Activated effector memory CD4-positive, alpha-beta T cell treated with anti-CD3 and anti-CD28 coated beads, Interleukin-2, amount 50 U/mL, for 16 hours (primary cell): ENCODE data around the gene ATF7.

Source experiments
- DNase-seq: peaks from one replicate; pipeline ENCODE4 v3.0.0-alpha.2; 2020

The ATF7 gene

DNA sequence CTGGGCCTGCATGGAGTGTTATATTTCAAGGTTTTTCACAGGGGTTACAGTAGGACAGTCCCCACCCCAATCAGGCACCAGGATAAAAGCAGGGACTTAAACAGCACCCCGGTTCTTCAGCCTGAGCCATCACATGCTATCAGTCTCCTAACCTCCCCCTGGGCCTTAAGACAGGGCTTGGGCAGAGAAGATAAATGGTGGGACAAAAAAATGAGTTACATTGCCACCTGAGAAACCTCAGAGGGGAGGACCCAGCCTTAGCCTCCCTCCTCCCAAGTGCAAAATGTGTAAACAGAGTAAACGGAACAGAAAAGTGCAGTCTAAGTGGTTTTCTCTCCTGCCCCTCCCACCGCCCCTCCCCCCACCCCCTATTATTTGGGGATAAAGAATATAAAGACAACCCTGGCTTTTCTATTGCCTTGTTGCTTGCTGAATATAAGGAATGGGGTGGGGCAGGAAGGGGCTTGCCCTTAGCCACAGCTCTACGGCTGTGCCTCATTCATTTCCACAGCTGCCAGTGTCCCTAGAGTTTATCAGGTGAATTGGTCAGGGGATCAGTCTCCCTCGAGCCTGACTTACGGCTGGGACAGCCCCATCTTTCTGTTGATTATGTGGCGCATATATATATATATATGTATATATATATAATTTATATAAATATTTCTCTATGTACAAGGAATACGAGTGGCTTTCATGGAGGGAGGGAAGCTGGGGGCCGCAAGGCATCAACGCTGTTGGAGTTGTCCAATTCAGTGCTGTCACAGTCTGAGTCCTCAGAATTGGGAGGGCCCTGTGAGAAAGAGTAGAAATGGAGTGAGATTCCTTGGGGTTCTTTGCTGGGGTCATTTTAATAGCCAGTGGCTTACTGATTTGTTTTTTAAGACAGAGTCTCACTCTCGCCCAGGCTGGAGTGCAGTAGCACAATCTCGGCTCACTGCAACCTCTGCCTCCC, 145.4 kb downstream of the ATF7 start:
- no peak for DNase-seq

DNA sequence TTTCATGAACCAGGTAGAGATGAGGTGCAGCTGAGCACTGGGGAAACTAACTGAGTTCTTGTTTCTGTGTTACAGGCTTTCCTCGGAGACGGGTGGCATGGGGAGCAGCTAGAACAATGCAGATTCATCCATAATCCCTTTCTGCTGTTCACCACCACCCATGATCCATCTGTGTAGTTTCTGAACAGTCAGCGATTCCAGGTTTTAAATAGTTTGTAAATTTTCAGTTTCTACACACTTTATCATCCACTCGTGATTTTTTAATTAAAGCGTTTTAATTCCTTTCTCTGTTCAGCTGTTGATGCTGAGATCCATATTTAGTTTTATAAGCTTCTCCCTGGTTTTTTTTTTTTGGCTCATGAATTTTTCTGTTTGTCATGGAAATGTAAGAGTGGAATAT, 146.9 kb downstream of the ATF7 start:
- DNase-seq: no peak

DNA sequence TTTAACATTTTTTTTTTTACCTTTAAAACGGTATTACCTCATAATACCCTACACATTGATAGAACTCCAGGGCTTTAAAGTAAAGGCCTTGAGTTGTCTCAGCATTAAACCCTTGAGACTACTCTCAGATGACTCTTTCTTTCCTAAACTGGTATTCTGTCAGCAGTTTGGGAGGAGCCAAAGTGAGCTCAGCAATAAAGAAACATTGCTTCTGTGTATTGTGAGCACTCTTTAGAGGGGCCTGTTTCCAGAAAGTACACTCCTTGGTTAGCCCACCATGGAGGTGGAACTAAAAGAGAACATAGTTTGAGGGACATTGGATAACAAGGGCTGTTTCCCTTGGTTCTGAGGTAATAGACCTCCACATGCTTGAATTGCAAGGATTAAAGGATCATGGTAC, 147.3 kb downstream of the ATF7 start:
- no peak for DNase-seq

DNA sequence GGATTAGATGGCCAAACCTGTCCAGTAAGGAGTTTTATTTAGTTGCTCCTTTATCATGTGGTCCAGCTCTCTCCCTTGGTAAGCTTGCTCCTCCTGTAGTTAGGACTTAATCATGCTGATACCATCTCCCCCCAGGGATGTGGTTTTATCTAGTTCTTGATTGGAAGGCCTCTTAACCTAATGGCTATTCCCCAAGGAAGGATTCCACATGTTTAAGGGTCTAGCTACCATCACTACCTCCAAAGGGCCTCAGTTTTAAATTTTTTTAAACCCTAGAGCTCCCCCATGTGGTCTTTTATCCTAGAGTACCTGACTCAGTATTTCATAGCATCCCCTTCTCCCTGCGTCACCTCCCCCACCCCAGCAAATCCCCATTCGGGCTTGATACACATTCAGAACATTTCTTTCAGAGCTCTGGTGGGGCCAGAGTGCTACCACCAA, 149.4 kb downstream of the ATF7 start:
- no peak for DNase-seq

DNA sequence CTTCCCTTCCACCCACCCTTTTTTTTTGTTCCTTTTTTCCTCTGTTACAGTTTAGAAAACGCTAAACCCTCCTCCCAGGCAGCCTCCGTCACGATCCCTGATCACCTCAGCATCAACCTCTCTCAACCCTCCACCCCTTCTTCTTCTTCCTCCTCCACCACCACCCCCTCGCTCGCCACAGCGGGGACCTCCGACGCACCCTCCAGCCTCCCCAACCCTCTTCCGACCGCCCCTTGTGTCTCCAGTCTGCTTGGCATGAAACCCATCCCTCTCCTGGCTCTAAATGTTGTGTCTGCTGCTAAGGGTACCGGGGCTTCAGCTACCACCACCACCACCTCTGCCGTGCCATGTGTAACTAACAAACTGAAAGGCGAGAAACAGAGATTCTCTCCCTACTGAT, 151.4 kb downstream of the ATF7 start:
- no peak for DNase-seq

DNA sequence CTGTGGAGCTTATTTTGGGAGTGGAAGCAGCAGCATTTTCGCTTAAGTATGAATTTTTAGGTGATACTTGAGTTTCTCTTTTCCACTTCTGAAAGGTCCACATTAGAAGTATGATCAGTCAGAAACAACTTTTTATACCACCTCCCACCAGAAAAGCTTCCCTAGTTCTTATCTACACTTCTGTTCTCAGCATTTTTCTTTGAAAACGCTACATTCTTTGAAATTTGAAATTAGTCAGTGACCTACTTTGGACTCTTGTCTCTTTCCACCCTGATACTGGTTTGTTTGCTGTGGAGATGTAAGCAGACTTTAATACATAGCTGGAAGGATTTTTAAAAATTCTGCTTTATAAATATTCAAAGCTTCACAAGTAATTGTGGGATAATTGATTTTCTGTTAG, 152.1 kb downstream of the ATF7 start:
- no peak for DNase-seq

DNA sequence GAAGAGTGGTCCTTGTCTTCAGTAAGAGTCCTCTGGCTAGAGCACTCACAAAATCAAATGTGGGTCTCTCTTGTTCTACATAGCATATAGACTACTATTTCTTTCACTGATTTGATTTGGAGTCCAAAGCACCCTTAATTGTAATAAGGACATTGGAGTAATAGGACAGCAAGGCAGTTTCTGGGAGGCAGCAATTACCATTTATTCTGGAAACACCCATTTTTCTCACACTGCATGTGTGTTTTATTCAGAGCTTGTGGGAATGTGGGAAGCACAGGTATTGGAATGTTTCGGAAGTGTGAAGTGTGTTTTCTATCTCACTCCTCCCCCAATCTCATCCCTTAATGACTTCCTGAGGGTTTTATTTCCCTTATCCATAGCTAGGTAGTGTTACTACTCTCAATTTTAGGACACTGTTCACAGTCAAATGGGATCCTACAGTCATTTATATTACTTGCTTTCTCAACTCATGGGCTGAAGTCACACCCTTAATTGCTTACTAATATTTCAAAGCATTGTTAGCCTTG, 154.1 kb downstream of the ATF7 start:
- no peak for DNase-seq

DNA sequence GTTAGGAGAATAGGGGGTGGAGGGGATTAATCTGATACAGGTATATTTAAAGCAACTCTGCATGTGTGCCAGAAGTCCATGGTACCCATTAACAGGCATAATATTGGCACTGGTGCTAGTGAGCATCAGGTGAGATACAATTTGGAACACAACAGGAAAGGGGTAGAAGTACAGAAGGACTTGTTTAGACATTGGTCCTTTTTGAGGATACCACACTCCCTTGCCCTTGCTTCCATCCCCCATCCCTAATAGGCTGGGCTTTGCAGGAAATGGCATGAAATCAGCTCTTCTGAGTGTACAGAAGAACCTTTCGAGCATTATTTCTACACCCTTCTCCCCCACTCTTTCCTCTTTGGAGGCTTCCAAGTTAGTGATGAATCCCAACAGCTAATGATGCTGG, 157.9 kb downstream of the ATF7 start:
- DNase-seq: no peak

DNA sequence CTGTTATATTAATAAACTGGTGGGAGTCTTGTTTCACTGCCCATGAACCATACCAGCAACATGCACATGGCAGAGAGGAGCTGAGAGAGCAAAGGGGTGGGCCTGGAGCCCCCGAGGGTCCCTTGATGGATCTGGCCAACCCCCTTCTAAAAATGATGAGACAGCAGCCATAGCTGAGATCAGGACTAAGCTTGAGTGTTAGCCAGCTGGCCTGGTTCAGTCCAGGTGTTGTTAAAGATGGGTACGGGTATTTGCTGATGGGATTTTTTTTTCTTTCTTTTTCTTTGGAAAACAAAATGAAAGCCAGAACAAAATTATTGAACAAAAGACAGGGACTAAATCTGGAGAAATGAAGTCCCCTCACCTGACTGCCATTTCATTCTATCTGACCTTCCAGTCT, 158.3 kb downstream of the ATF7 start:
- no peak for DNase-seq

DNA sequence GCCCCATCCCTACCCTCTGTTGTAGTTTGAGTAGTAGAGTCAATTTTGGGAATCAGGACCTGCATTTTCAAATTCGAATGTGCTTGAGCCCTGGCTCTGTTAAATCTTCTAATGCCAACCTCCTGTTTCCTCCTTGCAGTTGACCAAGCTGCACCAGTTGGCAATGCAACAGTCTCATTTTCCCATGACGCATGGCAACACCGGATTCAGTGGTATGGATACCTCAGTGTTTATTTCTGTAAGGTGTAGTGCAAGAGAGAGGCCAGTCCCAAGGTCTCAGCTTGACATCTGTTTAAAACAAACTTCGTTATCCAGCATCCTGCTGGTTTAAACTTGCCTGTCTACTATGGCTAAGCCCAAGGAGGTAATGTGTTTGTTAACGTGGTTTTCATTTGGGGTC, 159.1 kb downstream of the ATF7 start:
- no peak for DNase-seq

DNA sequence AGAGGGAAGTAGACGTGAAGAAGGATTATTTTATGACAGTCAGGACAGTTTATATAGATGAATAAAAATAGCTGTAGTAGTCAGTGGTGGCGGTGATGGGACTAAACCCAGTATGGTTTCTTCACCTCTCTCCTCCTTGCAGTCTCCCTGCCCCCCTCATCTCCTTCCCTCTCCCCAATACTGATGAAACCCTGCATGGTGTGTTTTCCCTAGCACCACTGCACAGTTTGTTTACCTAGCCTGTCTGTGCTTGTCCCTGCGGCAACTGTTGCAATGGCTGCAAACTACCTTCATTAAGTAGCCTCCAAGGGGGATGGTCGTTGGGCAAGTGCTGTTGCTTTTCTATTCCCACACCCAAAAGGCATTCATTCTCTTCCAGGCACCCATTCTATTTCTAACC, 159.5 kb downstream of the ATF7 start:
- no peak for DNase-seq

DNA sequence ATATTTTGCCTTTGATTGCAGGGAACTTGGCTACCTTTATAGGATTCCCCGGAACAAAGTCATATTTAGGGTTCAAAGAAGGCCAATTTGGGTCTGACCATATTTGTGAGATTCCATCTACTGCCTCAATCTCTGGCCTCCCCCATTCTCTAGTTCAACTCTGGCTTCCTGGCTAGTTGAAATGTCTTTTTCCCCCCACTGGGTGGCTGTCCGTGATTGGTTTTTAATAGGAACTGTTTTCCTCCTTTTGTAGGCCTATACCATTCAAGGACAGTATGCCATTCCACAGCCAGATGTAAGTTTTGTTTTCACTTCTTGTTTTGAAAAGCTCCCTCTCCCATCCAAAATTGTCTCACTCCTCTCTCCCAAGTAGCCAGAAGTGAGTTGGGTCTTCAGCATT, 160.5 kb downstream of the ATF7 start:
- DNase-seq: no peak

DNA sequence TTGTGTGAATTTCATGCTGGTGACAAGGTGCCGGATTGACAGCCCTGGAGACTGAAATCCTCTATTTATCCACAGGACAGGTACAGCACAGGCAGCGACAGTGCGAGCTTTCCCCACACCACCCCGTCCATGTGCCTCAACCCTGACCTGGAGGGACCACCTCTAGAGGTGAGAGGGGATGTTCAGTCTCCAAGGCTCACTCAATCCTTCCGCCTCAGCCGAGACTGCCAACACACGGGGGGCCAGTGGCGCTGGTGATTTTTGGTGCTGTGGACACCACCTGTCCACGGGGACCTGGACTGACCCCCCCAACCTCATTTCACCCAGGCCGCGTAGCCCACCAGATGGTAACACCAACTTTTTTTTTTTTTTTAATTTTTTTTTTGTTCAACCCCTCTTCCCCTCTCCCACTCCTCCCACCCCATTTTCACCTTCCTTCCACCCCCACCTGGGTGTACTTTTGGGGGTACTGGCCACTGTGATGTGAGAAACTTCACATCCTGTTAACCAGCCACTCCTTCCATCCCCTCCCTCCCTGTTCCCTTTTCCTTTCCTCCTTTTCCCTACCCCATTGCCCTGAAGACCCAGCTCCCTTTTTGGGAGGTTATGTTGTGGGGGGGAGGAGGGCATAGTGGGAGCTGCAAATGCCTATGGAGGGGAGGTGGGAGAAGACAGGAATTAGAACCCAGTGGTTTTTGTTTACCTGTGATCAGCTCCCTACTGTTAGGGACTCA, 161.3 kb downstream of the ATF7 start:
- no peak for DNase-seq

DNA sequence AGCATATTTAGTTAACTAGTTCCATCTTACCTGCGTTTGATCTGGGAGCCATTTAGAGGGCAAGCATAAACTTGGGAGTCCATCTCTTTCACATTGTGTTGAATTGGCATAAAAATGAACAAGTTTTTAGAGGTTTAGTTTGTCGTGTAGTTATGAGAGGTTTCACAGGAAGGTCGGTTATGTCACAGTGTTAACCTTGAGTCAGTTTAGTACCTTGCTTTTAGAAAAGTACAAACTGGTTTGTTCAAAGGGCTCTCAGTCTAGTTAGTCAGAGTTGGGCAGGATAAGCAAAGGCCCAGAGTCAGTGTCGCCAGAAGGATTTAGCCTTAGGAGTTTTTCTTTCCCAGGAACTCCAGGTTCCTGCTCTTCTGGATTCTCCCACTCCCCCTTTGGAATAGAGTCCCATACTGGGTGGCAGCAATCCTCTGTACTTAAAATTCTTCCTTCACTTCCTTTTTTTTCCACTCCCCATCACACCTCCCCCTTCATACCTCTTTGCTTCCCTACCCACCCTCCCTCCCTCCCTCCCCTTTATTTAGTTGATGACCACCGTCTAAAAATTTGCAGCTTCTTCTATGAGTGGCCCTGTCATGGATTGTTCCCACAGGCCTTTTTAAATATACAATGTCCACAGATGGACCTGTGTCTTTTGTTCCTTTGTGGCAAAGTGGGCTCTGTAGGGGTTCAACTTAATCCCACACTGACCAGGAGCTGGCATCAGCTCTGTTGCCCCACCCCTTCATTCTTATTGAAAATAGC, 162.2 kb downstream of the ATF7 start:
- DNase-seq: no peak

DNA sequence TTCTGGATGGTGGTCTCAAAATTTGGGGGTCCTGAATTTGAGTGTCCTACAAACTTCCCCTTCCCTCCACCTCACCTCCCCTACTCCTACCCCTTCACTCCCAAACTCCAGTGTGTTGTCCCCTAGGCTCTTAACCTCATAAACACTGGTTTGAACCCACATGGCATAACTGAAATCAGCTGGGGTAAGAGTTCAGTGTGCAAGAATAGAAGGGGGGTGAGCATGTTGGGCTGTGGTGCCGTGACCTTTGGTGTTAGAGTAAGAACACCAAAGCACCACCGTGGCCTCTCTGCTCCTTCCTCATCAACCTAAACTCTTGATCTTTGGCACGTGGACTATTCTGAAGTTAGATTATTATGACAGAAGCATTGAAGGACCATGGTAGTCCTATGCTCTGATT, 163.2 kb downstream of the ATF7 start:
- DNase-seq: no peak

DNA sequence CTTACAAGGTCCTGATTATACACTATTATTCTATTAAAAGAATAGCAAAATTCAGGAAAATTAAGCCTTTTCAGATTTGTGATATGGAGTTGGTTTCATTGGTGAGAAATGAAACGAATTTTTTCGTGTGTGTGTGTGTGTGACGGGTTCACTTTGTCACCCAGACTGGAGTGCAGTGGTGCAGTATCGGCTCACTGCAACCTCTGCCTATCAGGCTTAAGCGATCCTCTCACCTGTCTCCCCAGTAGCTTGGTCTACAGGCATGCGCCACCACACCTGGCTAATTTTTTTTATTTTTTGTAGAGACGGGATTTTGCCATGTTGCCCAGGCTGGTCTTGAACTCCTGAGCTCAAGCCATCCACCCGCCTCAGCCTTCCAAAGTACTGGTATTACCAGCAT, 164.6 kb downstream of the ATF7 start:
- DNase-seq: no peak

DNA sequence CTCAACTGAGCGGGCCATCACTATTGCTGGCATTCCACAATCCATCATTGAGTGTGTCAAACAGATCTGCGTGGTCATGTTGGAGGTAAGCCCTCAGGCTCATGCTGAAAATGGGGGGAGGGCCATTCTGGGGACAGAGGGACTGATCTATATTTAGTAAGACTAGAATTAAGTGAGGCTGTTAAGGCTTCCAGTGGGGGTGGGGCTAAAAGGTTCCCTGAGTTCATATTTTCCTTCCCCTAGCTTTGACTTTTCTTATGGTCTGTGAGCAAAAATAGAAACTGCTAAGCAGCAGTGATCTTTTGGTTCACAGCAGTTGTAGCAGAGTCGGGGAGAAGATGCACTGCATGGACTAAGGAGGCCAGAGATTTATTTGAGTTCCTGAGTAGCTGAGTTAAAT, 165.1 kb downstream of the ATF7 start:
- DNase-seq: no peak

DNA sequence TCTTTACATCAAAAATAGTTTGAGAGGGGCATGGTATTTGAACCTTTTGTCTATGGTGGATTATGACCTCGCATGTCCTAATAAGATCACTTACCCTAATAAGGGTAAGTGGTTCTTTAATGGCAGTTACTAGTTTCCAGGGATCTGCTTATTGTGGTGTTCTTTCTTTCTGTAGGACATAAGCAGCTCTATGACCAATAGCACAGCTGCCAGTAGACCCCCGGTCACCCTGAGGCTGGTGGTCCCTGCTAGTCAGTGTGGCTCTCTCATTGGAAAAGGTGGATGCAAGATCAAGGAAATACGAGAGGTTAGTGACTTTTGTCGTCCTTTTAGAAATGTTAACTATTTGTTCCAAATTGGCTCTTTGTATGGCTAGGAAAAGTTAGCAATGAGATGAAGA, 167.1 kb downstream of the ATF7 start:
- DNase-seq: no peak
